ENCODE measurements around the gene TRPC3.

GRCh38 chr4:121900132-121900983, 51.5 kb downstream of the TRPC3 start:
- TF ChIP-seq CTCF (IDR thresholded peaks at IDR 0.05) (peak; percentile 64 to 82 (median 76)), POLR2A (IDR thresholded peaks at IDR 0.05) (no peak)
